Measurements from ENCODE around the gene CCER1.

Gene CCER1

GRCh38 chr12:90936230-90937005, 18.6 kb downstream of the CCER1 start:
- no peaks in the 10 kb centered on the region for H3K36me3 ChIP-seq (replicated peaks)
- TF ChIP-seq CTCF (IDR thresholded peaks at IDR 0.05; ENCODE audit: low read depth, low read length, missing control alignments): no peak
- in situ Hi-C loops (cut with HindIII; ENCODE audit: low pct_ligation_motif_present, low sequenced_read_pairs): no loop called here
- no peak for DNase-seq
- no peak overlapping the region for H3K27ac ChIP-seq
- H3K4me3 ChIP-seq (ENCODE audit: low read depth, low read length): no peak overlapping the region
- no peaks in the 10 kb centered on the region for H3K27me3 ChIP-seq (replicated peaks)

- DNase-seq: no peak
- Histone ChIP-seq H3K4me3 (ENCODE audit: low read depth, low read length) (no peak overlapping the region), H3K27me3 (replicated peaks) (no peaks in the 10 kb centered on the region), H3K27ac (no peak overlapping the region), H3K36me3 (replicated peaks) (no peaks in the 10 kb centered on the region)
- TF ChIP-seq CTCF (IDR thresholded peaks at IDR 0.05; ENCODE audit: low read depth, low read length, missing control alignments): no peak
- in situ Hi-C loops (cut with HindIII; ENCODE audit: low pct_ligation_motif_present, low sequenced_read_pairs): no loop called here
Measured at GRCh38 chr12:90925562-90925961, 29.4 kb downstream of the CCER1 start.

GRCh38 chr12:90924406-90924805, 30.6 kb downstream of the CCER1 start:
- no peak overlapping the region for H3K27ac ChIP-seq
- TF ChIP-seq CTCF (IDR thresholded peaks at IDR 0.05; ENCODE audit: low read depth, low read length, missing control alignments): no peak
- no peak for DNase-seq
- H3K27me3 ChIP-seq (replicated peaks): no peaks in the 10 kb centered on the region
- in situ Hi-C loops (cut with HindIII; ENCODE audit: low pct_ligation_motif_present, low sequenced_read_pairs): no loop called here
- H3K4me3 ChIP-seq (ENCODE audit: low read depth, low read length): no peak overlapping the region
- H3K36me3 ChIP-seq (replicated peaks): no peaks in the 10 kb centered on the region

- TF ChIP-seq CTCF (IDR thresholded peaks at IDR 0.05; ENCODE audit: low read depth, low read length, missing control alignments): no peak
- no peaks in the 10 kb centered on the region for H3K36me3 ChIP-seq (replicated peaks)
- in situ Hi-C loops (cut with HindIII; ENCODE audit: low pct_ligation_motif_present, low sequenced_read_pairs): no loop called here
- H3K27ac ChIP-seq: peak overlapping the region; percentile 59
- H3K27me3 ChIP-seq (replicated peaks): no peaks in the 10 kb centered on the region
- no peak for DNase-seq
- no peak overlapping the region for H3K4me3 ChIP-seq (ENCODE audit: low read depth, low read length)
Measured at GRCh38 chr12:90922145-90922627, 32.8 kb downstream of the CCER1 start.

GRCh38 chr12:90921536-90921935, 33.4 kb downstream of the CCER1 start:
- Histone ChIP-seq H3K4me3 (ENCODE audit: low read depth, low read length) (no peak overlapping the region), H3K27ac (peak overlapping the region; percentile 59), H3K36me3 (replicated peaks) (no peaks in the 10 kb centered on the region), H3K27me3 (replicated peaks) (no peaks in the 10 kb centered on the region)
- no peak for TF ChIP-seq CTCF (IDR thresholded peaks at IDR 0.05; ENCODE audit: low read depth, low read length, missing control alignments)
- in situ Hi-C loops (cut with HindIII; ENCODE audit: low pct_ligation_motif_present, low sequenced_read_pairs): no loop called here
- DNase-seq: no peak

GRCh38 chr12:90920222-90920621, 34.8 kb downstream of the CCER1 start:
- in situ Hi-C loops (cut with HindIII; ENCODE audit: low pct_ligation_motif_present, low sequenced_read_pairs): no loop called here
- Histone ChIP-seq H3K36me3 (replicated peaks) (no peaks in the 10 kb centered on the region), H3K4me3 (ENCODE audit: low read depth, low read length) (no peak overlapping the region), H3K27me3 (replicated peaks) (no peaks in the 10 kb centered on the region), H3K27ac (no peak overlapping the region)
- no peak for TF ChIP-seq CTCF (IDR thresholded peaks at IDR 0.05; ENCODE audit: low read depth, low read length, missing control alignments)
- no peak for DNase-seq

All from brain microvascular endothelial cell (primary cell).